Mucosa of stomach (tissue), 1 donor: ENCODE data around the gene REV3L.
"Not testable (repeated sequence)": the region's sequence is repeated elsewhere in the genome, so short reads cannot be mapped to it uniquely, and the experiment has no call there.

Experiments used
- H3K27me3 ChIP-seq: one replicate; pipeline ENCODE4 v1.7.0; 2013; ENCODE audit warnings: mild to moderate bottlenecking, low read length; ENCODE audit not compliant: control insufficient read depth, insufficient read depth
- H3K36me3 ChIP-seq: one replicate; pipeline ENCODE4 v1.7.0; 2013; ENCODE audit warnings: low read length; ENCODE audit not compliant: control insufficient read depth, insufficient read depth
- H3K4me1 ChIP-seq: one replicate; pipeline ENCODE4 v1.7.0; 2013; ENCODE audit warnings: mild to moderate bottlenecking, low read length; ENCODE audit not compliant: control insufficient read depth, insufficient read depth
- H3K4me3 ChIP-seq: one replicate; pipeline ENCODE4 v1.7.0; 2013; ENCODE audit warnings: low read length
- H3K9ac ChIP-seq: one replicate; pipeline ENCODE4 v1.7.0; 2013; ENCODE audit warnings: mild to moderate bottlenecking, low read length, moderate library complexity
- H3K9me3 ChIP-seq: one replicate; pipeline ENCODE4 v1.7.0; 2013; ENCODE audit warnings: mild to moderate bottlenecking, low read length, moderate library complexity; ENCODE audit not compliant: control insufficient read depth
- donor health status: Pancreatic carcinoma.

The REV3L gene

GRCh38 chr6:111517965-111518364 lies 34.9 kb upstream of the REV3L start:
- Histone ChIP-seq H3K9me3 (no peaks in the 10 kb centered on the region), H3K36me3 (no peaks in the 10 kb centered on the region), H3K4me3 (no peak overlapping the region), H3K27me3 (no peaks in the 10 kb centered on the region), H3K4me1 (no peaks in the 10 kb centered on the region), H3K9ac (no peak overlapping the region)

GRCh38 chr6:111515259-111515658 lies 32.2 kb upstream of the REV3L start:
- Histone ChIP-seq H3K9me3 (no peaks in the 10 kb centered on the region), H3K36me3 (no peaks in the 10 kb centered on the region), H3K9ac (no peak overlapping the region), H3K27me3 (no peaks in the 10 kb centered on the region), H3K4me3 (no peak overlapping the region), H3K4me1 (no peaks in the 10 kb centered on the region)

GRCh38 chr6:111514531-111514930 lies 31.5 kb upstream of the REV3L start:
- not testable (repeated sequence) for H3K4me1 ChIP-seq, H3K9me3 ChIP-seq, H3K36me3 ChIP-seq, H3K4me3 ChIP-seq, H3K27me3 ChIP-seq, H3K9ac ChIP-seq

- H3K27me3 ChIP-seq, H3K4me3 ChIP-seq, H3K9me3 ChIP-seq: not testable (repeated sequence)
Observed at GRCh38 chr6:111507219-111507618, 24.2 kb upstream of the REV3L start.

GRCh38 chr6:111505498-111505897 lies 22.5 kb upstream of the REV3L start:
- H3K4me1 ChIP-seq, H3K9ac ChIP-seq, H3K4me3 ChIP-seq, H3K9me3 ChIP-seq, H3K36me3 ChIP-seq, H3K27me3 ChIP-seq: not testable (repeated sequence)

More at GRCh38 chr6:111507219-111507618, 24.2 kb upstream of the REV3L start:
- H3K9ac ChIP-seq, H3K36me3 ChIP-seq, H3K4me1 ChIP-seq: not testable (repeated sequence)

GRCh38 chr6:111503660-111504059 lies 20.6 kb upstream of the REV3L start:
- H3K36me3 ChIP-seq, result no peaks in the 10 kb centered on the region
- H3K4me3 ChIP-seq, result no peak overlapping the region
- H3K9ac ChIP-seq, result no peak overlapping the region
- no peaks in the 10 kb centered on the region for H3K4me1 ChIP-seq
- H3K9me3 ChIP-seq, result no peaks in the 10 kb centered on the region
- H3K27me3 ChIP-seq, result no peaks in the 10 kb centered on the region

- H3K9me3 ChIP-seq, result no peaks in the 10 kb centered on the region
Observed at GRCh38 chr6:111503194-111503593, 20.2 kb upstream of the REV3L start.

GRCh38 chr6:111502154-111502553 lies 19.1 kb upstream of the REV3L start:
- Histone ChIP-seq H3K4me3 (no peak overlapping the region), H3K36me3 (no peaks in the 10 kb centered on the region), H3K27me3 (no peaks in the 10 kb centered on the region), H3K9ac (no peak overlapping the region), H3K9me3 (no peaks in the 10 kb centered on the region), H3K4me1 (no peaks in the 10 kb centered on the region)

More at GRCh38 chr6:111503194-111503593, 20.2 kb upstream of the REV3L start:
- Histone ChIP-seq H3K27me3 (no peaks in the 10 kb centered on the region), H3K36me3 (no peaks in the 10 kb centered on the region), H3K4me3 (no peak overlapping the region), H3K4me1 (no peaks in the 10 kb centered on the region), H3K9ac (no peak overlapping the region)

- no peak overlapping the region for H3K4me3 ChIP-seq
- no peak overlapping the region for H3K9ac ChIP-seq
- no peaks in the 10 kb centered on the region for H3K9me3 ChIP-seq
Observed at GRCh38 chr6:111499269-111499793, 16.3 kb upstream of the REV3L start.

GRCh38 chr6:111494951-111495635 lies 12.1 kb upstream of the REV3L start:
- H3K9ac ChIP-seq, result no peak overlapping the region
- H3K36me3 ChIP-seq, result no peaks in the 10 kb centered on the region
- H3K4me3 ChIP-seq, result no peak overlapping the region
- H3K9me3 ChIP-seq, result no peaks in the 10 kb centered on the region
- no peaks in the 10 kb centered on the region for H3K27me3 ChIP-seq
- no peaks in the 10 kb centered on the region for H3K4me1 ChIP-seq

More at GRCh38 chr6:111499269-111499793, 16.3 kb upstream of the REV3L start:
- Histone ChIP-seq H3K36me3 (no peaks in the 10 kb centered on the region), H3K4me1 (no peaks in the 10 kb centered on the region), H3K27me3 (no peaks in the 10 kb centered on the region)

GRCh38 chr6:111492499-111492898 lies 9.5 kb upstream of the REV3L start:
- H3K4me3 ChIP-seq, result no peak overlapping the region

GRCh38 chr6:111490067-111490466 lies 7.0 kb upstream of the REV3L start:
- no peaks in the 10 kb centered on the region for H3K36me3 ChIP-seq
- H3K4me1 ChIP-seq, result no peaks in the 10 kb centered on the region
- H3K4me3 ChIP-seq, result no peak overlapping the region
- H3K9ac ChIP-seq, result no peak overlapping the region
- H3K27me3 ChIP-seq, result no peaks in the 10 kb centered on the region
- H3K9me3 ChIP-seq, result no peaks in the 10 kb centered on the region

More at GRCh38 chr6:111492499-111492898, 9.5 kb upstream of the REV3L start:
- Histone ChIP-seq H3K9ac (no peak overlapping the region), H3K27me3 (no peaks in the 10 kb centered on the region), H3K4me1 (no peaks in the 10 kb centered on the region), H3K36me3 (no peaks in the 10 kb centered on the region), H3K9me3 (no peaks in the 10 kb centered on the region)
